ENCODE data around the gene MAST3.

- TF ChIP-seq, protein P1, sequence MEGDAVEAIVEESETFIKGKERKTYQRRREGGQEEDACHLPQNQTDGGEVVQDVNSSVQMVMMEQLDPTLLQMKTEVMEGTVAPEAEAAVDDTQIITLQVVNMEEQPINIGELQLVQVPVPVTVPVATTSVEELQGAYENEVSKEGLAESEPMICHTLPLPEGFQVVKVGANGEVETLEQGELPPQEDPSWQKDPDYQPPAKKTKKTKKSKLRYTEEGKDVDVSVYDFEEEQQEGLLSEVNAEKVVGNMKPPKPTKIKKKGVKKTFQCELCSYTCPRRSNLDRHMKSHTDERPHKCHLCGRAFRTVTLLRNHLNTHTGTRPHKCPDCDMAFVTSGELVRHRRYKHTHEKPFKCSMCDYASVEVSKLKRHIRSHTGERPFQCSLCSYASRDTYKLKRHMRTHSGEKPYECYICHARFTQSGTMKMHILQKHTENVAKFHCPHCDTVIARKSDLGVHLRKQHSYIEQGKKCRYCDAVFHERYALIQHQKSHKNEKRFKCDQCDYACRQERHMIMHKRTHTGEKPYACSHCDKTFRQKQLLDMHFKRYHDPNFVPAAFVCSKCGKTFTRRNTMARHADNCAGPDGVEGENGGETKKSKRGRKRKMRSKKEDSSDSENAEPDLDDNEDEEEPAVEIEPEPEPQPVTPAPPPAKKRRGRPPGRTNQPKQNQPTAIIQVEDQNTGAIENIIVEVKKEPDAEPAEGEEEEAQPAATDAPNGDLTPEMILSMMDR (IDR thresholded peaks at IDR 0.05 in 8 of 11, conservative IDR thresholded peaks at IDR 0.05 in 3 of 11), result peak in 6 of 11 experiments; percentile 2 to 51 (median 34)
- no peak for TF ChIP-seq POLR2A (IDR thresholded peaks at IDR 0.05)
Measured at GRCh38 chr19:18161636-18162002, 64.0 kb downstream of the MAST3 start.
